Activated CD8-positive, alpha-beta T cell treated with anti-CD3 and anti-CD28 coated beads for 36 hours (primary cell): Measurements from ENCODE around the gene CRYGN. TPM values are rescaled to one million over a fixed set of nuclear protein-coding genes. Genes with fewer than 3 reads are reported as not detected.

ENCODE experiments used
- ATAC-seq: fragments of 200-7000 bp; cut with Tn5 transposase; one replicate; pipeline ENCODE4 v1.10.0; 2021; ENCODE audit warnings: mild to moderate bottlenecking, moderate library complexity
- CTCF ChIA-PET: fragments of 350-600 bp; sonication (Branson Sonifier 250); formaldehyde crosslinking; loops from one replicate; lab custom pipeline; 2021; ENCODE audit warnings: antibody characterized with exemption; lab: Charles Lee
- POLR2A ChIA-PET: fragments of 350-600 bp; sonication (Branson Sonifier 250); formaldehyde crosslinking; loops from one replicate; lab custom pipeline; 2021; ENCODE audit warnings: antibody characterized with exemption; lab: Charles Lee
- DNase-seq: peaks from one replicate; pipeline ENCODE4 v3.0.0-alpha.2; 2020
- H3K27ac Mint-ChIP-seq: one replicate; pipeline ENCODE4 v1.8.0; 2021; ENCODE audit warnings: mild to moderate bottlenecking, mixed read lengths
- H3K27me3 Mint-ChIP-seq: one replicate; pipeline ENCODE4 v1.8.0; 2021; ENCODE audit warnings: mixed read lengths
- H3K36me3 Mint-ChIP-seq: one replicate; pipeline ENCODE4 v1.8.0; 2021; ENCODE audit warnings: low read depth, mixed read lengths
- H3K4me1 Mint-ChIP-seq: one replicate; pipeline ENCODE4 v1.8.0; 2021; ENCODE audit warnings: low read depth, mixed read lengths
- H3K4me3 Mint-ChIP-seq: one replicate; pipeline ENCODE4 v1.8.0; 2021; ENCODE audit warnings: mild to moderate bottlenecking, moderate library complexity, mixed read lengths
- H3K9me3 Mint-ChIP-seq: one replicate; pipeline ENCODE4 v1.8.0; 2021; ENCODE audit warnings: mixed read lengths
- CTCF ChIP-seq: fragments of 200-600 bp; IDR thresholded peaks from one replicate; pipeline ENCODE4 v1.8.0; 2022; ENCODE audit warnings: antibody characterized with exemption, mild to moderate bottlenecking
- intact Hi-C: fragments of 100-400 bp; cut with micrococcal nuclease; formaldehyde crosslinking; loops from one replicate; pipeline ENCODE4 v1.10.0; 2022
- total RNA-seq, 2 experiments: library from RNA; stranded (reverse); gene quantifications; one replicate each; pipeline ENCODE4 v1.2.3, GENCODE V29; 2021

CRYGN gene
- total RNA-seq, 2 experiments from 2014 or later = 0.16 to 0.90 TPM

- ChIA-PET CTCF (interaction anchor here (1.1 to 1.4 kb wide), 2 partner anchors 90 to 326 kb away, joined by 4 read pairs; no protein-coding TSS in a partner anchor), POLR2A (no interaction called here)
- H3K27me3 Mint-ChIP-seq = peaks cover 11% of the 10 kb centered on the region
- H3K9me3 Mint-ChIP-seq = no peaks in the 10 kb centered on the region
- intact Hi-C loops = no loop called here
- DNase-seq (no peak), ATAC-seq (no peak)
- H3K36me3 Mint-ChIP-seq = no peaks in the 10 kb centered on the region
- peaks cover 7% of the 10 kb centered on the region for H3K4me1 Mint-ChIP-seq
- no peak overlapping the region for H3K27ac Mint-ChIP-seq
- TF ChIP-seq CTCF = no peak
- no peak overlapping the region for H3K4me3 Mint-ChIP-seq
These were observed 16.8 kb upstream of the CRYGN start for GRCh38 chr7:151456782-151457181.

- Mint-ChIP-seq H3K4me3 (no peak overlapping the region), H3K4me1 (peaks cover 7% of the 10 kb centered on the region), H3K27me3 (peaks cover 11% of the 10 kb centered on the region), H3K9me3 (no peaks in the 10 kb centered on the region), H3K36me3 (no peaks in the 10 kb centered on the region), H3K27ac (no peak overlapping the region)
- ATAC-seq (no peak), DNase-seq (no peak)
- TF ChIP-seq CTCF = no peak
- ChIA-PET POLR2A (no interaction called here), CTCF (interaction anchor here (1.1 kb wide), 1 partner anchor 326 kb away, joined by 4 read pairs; no protein-coding TSS in a partner anchor)
- intact Hi-C loops = no loop called here
These were observed 16.3 kb upstream of the CRYGN start for GRCh38 chr7:151456276-151456675.

- POLR2A ChIA-PET = no interaction called here
- H3K36me3 Mint-ChIP-seq = no peaks in the 10 kb centered on the region
These were observed 15.7 kb upstream of the CRYGN start for GRCh38 chr7:151455690-151456089.

GRCh38 chr7:151454932-151455530 is 15.1 kb upstream of the CRYGN start:
- intact Hi-C loops = loop anchor here (5.0 kb wide), 1 partner anchor 193 kb away; no protein-coding TSS in a partner anchor
- ATAC-seq (no peak), DNase-seq (no peak)
- ChIA-PET POLR2A (interaction anchor here (0.6 kb wide), 1 partner anchor 63 kb away, joined by 3 read pairs; no protein-coding TSS in a partner anchor), CTCF (no interaction called here)
- Mint-ChIP-seq H3K27me3 (peaks cover 7% of the 10 kb centered on the region), H3K4me1 (peaks cover 7% of the 10 kb centered on the region), H3K9me3 (no peaks in the 10 kb centered on the region), H3K4me3 (no peak overlapping the region), H3K36me3 (no peaks in the 10 kb centered on the region), H3K27ac (no peak overlapping the region)
- no peak for TF ChIP-seq CTCF

More at GRCh38 chr7:151455690-151456089, 15.7 kb upstream of the CRYGN start:
- DNase-seq (no peak), ATAC-seq (no peak)
- Mint-ChIP-seq H3K9me3 (no peaks in the 10 kb centered on the region), H3K27me3 (peaks cover 10% of the 10 kb centered on the region), H3K4me3 (no peak overlapping the region), H3K4me1 (peaks cover 7% of the 10 kb centered on the region), H3K27ac (no peak overlapping the region)
- intact Hi-C loops = no loop called here
- TF ChIP-seq CTCF = no peak
- CTCF ChIA-PET = no interaction called here

GRCh38 chr7:151454305-151454704 is 14.4 kb upstream of the CRYGN start:
- no peaks in the 10 kb centered on the region for H3K9me3 Mint-ChIP-seq
- TF ChIP-seq CTCF = no peak
- CTCF ChIA-PET = no interaction called here
- ATAC-seq (no peak), DNase-seq (no peak)
- H3K36me3 Mint-ChIP-seq = no peaks in the 10 kb centered on the region
- peaks cover 5% of the 10 kb centered on the region for H3K27me3 Mint-ChIP-seq
- peaks cover 11% of the 10 kb centered on the region for H3K4me1 Mint-ChIP-seq
- POLR2A ChIA-PET = interaction anchor here (0.6 kb wide), 1 partner anchor 64 kb away, joined by 3 read pairs; no protein-coding TSS in a partner anchor
- H3K27ac Mint-ChIP-seq = no peak overlapping the region
- H3K4me3 Mint-ChIP-seq = no peak overlapping the region
- intact Hi-C loops = loop anchor here (5.0 kb wide), 1 partner anchor 192 kb away; no protein-coding TSS in a partner anchor
